Measurements from ENCODE around the gene RANBP10. TPM values are rescaled to one million over a fixed set of nuclear protein-coding genes. Genes with fewer than 3 reads are reported as not detected.

The RANBP10 gene
- polyA plus RNA-seq, 3 donors, result 19.2 to 22.3 (median 19.2) TPM

GRCh38 chr16:67833030-67833414 lies 26.7 kb upstream of the RANBP10 start:
- no peak for DNase-seq (ENCODE audit: low read depth in 3 of 3, low spot score in 2 of 3)

- DNase-seq (ENCODE audit: low read depth in 3 of 3, low spot score in 2 of 3), result no peak
Observed at GRCh38 chr16:67828651-67829050, 22.3 kb upstream of the RANBP10 start.

- DNase-seq (ENCODE audit: low read depth in 3 of 3, low spot score in 2 of 3), result no peak
Observed at GRCh38 chr16:67825906-67826305, 19.5 kb upstream of the RANBP10 start.

- no peak for DNase-seq (ENCODE audit: low read depth in 3 of 3, low spot score in 2 of 3)
Observed at GRCh38 chr16:67825119-67825518, 18.8 kb upstream of the RANBP10 start.

DNA sequence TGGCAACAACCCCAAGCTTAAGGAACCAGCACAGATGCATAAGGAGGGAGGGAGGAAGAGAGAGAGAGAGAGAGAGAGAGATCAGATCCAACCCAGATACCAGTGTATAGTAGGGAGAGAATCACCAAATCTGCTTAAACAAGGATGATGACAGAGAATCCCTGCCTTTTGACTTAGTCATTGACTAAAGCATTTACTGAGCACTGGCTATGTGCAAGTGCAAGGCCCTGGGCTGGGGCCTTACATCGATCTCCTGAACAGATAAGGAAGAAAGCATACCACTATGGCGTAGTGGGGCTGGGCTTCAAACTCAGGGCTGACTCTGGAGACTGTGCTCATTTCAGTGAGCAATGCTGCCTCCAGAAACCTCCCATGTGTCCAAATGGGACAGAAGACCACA lies 16.2 kb upstream of the RANBP10 start:
- DNase-seq (ENCODE audit: low read depth in 3 of 3, low spot score in 2 of 3), result no peak

GRCh38 chr16:67820608-67821259 lies 14.4 kb upstream of the RANBP10 start:
- DNase-seq (ENCODE audit: low read depth in 3 of 3, low spot score in 2 of 3), result no peak

DNA sequence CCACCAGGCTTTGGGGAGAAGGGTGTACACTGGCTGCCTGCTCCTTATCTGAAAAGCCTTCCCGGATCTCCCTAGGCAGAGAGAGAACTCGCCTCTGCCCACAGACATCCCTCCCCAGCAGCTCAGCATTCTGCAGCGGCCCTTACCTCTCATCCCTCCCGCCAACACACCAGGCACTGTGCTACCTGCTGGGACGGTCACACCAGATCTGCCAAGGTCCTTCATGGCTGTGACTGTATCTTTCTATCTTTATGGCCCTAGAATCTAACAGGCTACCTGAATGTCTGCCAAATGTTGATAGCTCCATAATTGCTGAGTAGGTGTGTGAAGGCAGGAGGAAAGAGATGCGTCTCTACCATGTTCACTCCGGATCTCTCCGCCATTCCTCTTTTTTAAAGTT lies 8.2 kb upstream of the RANBP10 start:
- no peak for DNase-seq (ENCODE audit: low read depth in 3 of 3, low spot score in 2 of 3)

DNA sequence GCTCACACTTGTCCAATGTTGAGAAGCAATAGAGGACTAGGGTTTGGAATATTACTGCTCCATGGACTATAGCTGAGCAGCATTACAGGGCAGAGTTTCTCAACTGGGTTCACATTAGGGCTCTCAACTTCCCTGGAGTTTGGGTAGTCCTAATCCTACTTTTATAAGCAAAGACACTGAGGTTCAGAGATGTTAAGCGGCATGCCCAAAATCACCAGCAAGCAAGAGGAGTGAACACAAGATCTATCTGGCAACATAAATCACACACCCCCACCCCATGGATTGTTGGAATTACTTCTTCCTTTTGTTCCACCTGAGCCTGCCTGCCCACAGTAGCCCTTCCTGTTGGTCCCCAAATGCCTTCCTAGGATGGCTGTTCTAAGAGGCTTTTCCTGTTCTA lies 5.5 kb upstream of the RANBP10 start:
- DNase-seq (ENCODE audit: low read depth in 3 of 3, low spot score in 2 of 3), result no peak

- no peak for DNase-seq (ENCODE audit: low read depth in 3 of 3, low spot score in 2 of 3)
Observed at GRCh38 chr16:67807148-67807682, 855 bp upstream of the RANBP10 start.

DNA sequence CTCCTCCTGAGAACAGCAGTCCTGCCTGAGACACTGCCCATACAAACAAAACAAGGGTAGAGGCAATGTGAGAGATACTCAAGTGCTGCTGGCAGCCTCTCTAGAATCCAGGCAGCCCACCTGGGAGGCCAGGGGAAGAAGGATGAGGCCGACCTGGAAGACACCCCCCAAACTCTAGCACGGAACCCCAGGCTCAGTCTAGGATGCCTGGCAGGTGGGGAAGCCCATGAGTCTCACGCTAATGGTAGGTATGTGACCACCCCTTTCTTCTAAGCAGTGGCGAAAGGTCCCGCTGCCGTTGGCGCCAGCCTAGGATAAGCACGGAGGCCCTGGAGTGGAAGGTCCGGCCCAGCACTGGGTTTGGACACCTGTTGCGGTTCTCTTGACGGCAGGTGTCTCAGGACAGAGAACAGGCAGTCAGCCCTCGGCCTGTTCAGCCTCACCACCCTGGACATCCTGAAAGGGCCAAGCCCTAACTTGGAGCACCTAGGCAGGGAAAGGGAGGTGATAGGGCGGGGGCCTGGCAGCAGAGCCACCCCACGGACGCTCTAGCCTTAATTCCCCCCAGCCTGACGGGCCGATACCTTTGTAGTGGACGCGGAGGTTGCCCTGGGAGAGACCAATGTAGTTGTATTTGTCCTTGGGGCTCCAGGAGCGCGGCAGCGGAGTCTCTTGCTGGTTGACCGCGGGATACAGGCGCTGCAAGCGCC lies 487 bp downstream of the RANBP10 start:
- no peak for DNase-seq (ENCODE audit: low read depth in 3 of 3, low spot score in 2 of 3)

GRCh38 chr16:67804853-67805542 lies 1.4 kb downstream of the RANBP10 start:
- DNase-seq (ENCODE audit: low read depth in 3 of 3, low spot score in 2 of 3), result no peak

GRCh38 chr16:67803894-67804293 lies 2.5 kb downstream of the RANBP10 start:
- DNase-seq (ENCODE audit: low read depth in 3 of 3, low spot score in 2 of 3), result no peak

DNA sequence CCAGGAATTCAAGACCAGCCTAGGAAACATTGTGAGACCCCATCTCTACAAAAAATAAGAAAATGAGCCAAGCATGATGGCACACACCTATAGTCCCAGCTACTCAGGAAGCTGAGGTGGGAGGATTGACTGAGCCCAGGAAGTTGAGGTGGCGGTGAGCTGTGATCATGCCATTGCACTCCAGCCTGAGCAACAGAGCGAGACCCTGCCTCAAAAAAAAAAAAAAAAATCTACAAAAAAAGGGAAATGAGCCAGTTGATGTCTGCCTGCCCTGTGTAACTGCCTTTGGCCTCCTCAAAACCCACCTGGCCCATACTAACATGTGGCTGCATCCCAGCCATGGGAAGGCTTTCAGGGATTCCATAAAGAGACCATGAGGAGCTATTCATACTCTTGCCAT lies 4.5 kb downstream of the RANBP10 start:
- DNase-seq (ENCODE audit: low read depth in 3 of 3, low spot score in 2 of 3), result no peak

DNA sequence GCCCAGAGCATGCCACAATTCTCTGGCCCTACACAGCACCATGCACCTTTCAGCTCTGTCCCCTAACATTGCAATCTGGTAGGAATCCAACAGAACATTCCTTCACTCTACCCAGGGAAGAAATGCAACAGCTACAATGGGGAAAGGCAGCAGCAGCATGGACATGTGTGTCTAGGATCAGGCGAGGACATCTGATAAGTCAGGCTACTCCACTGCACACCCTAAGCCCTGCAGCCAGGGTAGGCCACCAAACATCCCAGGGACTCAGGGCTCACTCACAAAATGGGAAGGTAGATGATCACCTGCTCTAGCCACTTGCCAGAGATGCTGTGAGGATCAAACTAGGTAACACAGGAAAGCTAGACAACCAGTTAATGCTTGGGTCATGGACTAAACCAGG lies 5.1 kb downstream of the RANBP10 start:
- DNase-seq (ENCODE audit: low read depth in 3 of 3, low spot score in 2 of 3), result no peak

DNA sequence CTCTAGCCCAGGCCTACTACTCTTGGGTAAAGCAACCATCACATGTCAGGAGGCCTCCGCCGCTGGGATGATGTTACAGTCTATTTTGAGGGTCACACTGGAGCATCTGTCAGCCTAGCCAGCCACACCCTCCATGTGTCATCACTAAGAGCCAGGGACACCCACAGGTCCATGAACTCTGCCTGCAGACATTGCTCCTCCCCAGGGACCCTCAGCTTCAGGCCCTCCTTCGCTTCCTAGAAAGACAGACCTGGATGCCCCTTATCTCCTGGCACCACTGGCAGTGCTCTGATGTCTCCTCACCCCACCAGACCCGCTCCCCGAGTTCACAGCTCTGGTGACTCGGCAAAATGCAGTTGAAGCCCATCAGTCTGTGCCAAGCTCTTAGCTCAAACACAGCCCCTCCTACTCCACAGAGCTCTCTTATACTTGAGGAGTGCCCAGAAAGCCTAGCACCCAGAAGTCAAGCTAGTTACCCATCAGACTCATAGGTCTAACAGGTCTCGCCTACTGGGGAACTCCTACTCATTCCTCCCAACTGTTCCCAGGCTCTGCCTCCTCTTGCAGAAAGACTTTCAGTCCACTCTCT lies 5.9 kb downstream of the RANBP10 start:
- DNase-seq (ENCODE audit: low read depth in 3 of 3, low spot score in 2 of 3), result no peak

- no peak for DNase-seq (ENCODE audit: low read depth in 3 of 3, low spot score in 2 of 3)
Observed at GRCh38 chr16:67796099-67796718, 10.2 kb downstream of the RANBP10 start.

DNA sequence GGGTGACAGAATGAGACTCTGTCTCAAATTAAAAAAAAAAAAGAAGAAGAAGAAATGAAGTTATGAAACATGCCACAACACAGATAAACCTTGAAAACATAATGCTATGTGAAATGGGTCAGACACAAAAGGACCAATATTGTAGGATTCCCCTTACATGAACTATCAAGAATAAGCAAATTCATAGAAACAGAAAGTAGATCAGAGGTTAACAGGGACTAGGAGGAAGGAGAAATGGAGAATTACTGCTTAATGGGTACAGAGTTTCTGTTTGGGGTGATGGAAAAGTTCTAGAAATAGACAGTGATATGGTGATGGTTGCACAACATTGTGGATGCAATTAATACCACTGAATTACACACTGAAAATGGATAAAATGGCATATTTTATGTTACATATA lies 16.3 kb downstream of the RANBP10 start:
- DNase-seq (ENCODE audit: low read depth in 3 of 3, low spot score in 2 of 3), result no peak

- no peak for DNase-seq (ENCODE audit: low read depth in 3 of 3, low spot score in 2 of 3)
Observed at GRCh38 chr16:67786491-67786890, 19.9 kb downstream of the RANBP10 start.

DNA sequence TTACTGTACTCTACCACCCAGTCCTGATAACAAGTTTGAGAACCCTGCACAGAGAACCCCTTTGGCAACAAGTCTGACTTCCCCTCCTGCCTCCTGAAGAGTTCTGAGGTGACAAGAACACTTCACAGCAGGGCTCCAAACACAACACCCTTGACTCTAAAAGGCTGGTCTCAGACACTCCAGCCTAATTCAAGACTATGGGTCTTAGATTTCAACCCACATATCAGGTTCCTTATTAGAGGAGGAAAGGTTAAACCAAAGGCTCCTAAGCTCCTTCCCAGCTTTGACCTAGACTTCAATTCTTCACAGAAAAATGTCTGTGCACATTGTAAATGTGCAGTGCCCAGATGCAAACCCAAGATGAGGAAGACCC lies 23.0 kb downstream of the RANBP10 start:
- no peak for DNase-seq (ENCODE audit: low read depth in 3 of 3, low spot score in 2 of 3)

DNA sequence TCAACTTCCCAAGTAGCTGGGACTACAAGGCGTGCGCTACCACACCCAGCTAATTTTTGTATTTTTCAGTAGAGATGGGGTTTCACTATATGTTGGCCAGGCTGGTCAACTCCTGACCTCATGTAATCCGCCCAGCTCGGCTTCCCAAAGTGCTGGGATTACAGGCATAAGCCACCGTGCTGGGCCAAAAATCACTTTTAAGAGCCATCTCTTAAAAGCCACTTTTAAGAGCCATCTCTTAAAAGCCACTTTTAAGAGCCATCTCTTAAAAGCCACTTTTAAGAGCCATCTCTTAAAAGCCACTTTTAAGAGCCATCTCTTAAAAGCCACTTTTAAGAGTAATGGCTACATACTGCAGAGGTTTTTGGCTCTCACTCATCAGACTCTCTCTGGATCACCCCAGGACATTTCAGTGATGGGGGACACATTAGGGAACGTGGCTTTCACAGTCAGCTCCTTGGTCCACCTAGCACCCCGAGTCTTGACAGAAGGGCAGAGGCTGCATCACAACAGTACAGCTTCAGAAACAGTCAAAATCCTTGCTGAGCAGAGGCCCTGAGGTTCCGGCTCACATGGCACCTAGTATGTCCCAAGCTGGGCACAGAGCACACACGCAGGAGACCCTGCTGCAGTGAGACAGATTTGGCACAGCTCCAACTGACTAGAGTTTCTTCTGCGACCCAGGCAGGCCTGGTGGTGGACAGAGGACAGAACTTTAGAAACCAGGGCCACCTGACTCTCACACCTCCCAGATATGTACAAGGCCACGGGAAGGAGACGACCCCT lies 23.6 kb downstream of the RANBP10 start:
- DNase-seq (ENCODE audit: low read depth in 3 of 3, low spot score in 2 of 3), result no peak

Data from right renal cortex interstitium (tissue), 3 donors.